Measurements from ENCODE around the gene SHISAL1. TPM values are rescaled to one million over a fixed set of nuclear protein-coding genes. Genes with fewer than 3 reads are reported as not detected.

SHISAL1 gene
- total and polyA plus RNA-seq, 9 donors, result 0.33 to 4.5 (median 2.0) TPM

DNA sequence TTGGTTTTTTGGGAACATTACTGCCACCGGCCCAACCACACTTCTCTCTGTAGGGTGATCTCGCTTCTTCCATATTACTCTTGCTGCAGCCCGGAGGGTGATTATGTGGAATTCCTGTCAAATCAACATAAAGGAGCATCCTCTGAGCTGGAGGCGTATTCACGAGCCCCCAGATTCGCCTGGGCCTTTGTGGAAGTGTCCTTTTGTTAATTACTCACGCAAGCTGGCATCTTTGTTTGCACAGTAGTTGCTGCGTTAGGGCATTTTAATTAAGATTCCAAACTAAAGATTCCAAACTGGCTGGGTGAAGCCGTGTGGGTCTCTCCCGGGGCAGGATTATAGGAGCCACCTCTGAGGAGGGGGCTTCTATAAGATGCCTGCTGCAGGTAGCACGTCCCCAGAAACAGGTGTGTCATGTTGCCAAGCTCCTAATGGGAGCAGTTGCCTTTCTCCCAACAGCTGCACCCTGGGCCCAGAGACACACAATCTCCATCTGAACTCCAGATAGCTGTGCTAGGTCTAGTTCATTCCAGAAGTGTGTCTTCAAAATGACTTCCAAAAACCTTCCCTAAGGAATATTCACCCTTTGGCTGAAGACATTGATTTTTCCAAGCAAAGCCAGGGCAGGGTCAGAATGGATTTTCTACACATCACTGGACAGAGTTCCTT lies 40.9 kb downstream of the SHISAL1 start:
- intact Hi-C loops (cut with DNase I), result loop anchor here in 1 of 4 donors (10.0 kb wide), 1 partner anchor 113 kb away; no protein-coding TSS in a partner anchor

DNA sequence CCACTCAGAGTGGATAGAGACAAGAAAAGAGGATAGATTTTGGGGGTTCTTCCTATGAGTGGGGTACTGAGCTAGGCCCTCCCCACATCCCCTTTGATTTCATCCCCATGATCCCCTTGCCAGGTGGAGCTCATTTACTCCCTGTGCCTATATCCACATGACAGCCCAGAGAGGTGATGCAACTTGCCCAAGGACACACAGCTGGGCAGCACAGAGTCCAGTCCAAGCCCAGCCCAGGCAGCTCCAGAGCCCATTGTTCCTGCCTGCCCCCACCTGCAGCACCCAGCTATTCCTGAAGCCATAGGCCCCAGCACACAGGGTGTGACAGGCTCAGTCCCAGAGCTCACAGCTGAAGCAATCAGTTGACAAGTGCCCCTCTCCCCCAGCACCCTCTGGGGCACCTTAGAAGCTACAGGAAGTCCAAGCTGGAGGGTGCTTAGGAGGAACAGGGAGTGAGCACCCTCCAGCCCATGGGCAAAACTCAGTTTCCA lies 41.7 kb downstream of the SHISAL1 start:
- Histone ChIP-seq H3K36me3 (no peaks in the 10 kb centered on the region), H3K27ac (no peak overlapping the region), H3K27me3 (no peaks in the 10 kb centered on the region), H3K4me1 (ENCODE audit: insufficient read depth) (no peaks in the 10 kb centered on the region), H3K9me3 (no peaks in the 10 kb centered on the region), H3K4me3 (no peak overlapping the region)
- intact Hi-C loops (cut with DNase I), result loop anchor here in 1 of 4 donors (10.0 kb wide), 1 partner anchor 114 kb away; no protein-coding TSS in a partner anchor
- DNase-seq, result no peak
- no peak for TF ChIP-seq POLR2A (IDR thresholded peaks at IDR 0.05)
- TF ChIP-seq, protein P1, sequence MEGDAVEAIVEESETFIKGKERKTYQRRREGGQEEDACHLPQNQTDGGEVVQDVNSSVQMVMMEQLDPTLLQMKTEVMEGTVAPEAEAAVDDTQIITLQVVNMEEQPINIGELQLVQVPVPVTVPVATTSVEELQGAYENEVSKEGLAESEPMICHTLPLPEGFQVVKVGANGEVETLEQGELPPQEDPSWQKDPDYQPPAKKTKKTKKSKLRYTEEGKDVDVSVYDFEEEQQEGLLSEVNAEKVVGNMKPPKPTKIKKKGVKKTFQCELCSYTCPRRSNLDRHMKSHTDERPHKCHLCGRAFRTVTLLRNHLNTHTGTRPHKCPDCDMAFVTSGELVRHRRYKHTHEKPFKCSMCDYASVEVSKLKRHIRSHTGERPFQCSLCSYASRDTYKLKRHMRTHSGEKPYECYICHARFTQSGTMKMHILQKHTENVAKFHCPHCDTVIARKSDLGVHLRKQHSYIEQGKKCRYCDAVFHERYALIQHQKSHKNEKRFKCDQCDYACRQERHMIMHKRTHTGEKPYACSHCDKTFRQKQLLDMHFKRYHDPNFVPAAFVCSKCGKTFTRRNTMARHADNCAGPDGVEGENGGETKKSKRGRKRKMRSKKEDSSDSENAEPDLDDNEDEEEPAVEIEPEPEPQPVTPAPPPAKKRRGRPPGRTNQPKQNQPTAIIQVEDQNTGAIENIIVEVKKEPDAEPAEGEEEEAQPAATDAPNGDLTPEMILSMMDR (IDR thresholded peaks at IDR 0.05), result no peak
- no peak for TF ChIP-seq EP300 (IDR thresholded peaks at IDR 0.05)

More for the DNA sequence above, 40.9 kb downstream of the SHISAL1 start:
- H3K27ac ChIP-seq, result no peak overlapping the region
- H3K4me3 ChIP-seq, result no peak overlapping the region
- 92 to 93% (median 92%) methylated on average over 11 of the region's 11 CpGs for WGBS, 3 donors
- TF ChIP-seq EP300 (IDR thresholded peaks at IDR 0.05), result no peak
- TF ChIP-seq, protein P1 (IDR thresholded peaks at IDR 0.05), result no peak
- H3K36me3 ChIP-seq, result no peaks in the 10 kb centered on the region
- no peaks in the 10 kb centered on the region for H3K27me3 ChIP-seq
- no peaks in the 10 kb centered on the region for H3K9me3 ChIP-seq
- H3K4me1 ChIP-seq (ENCODE audit: insufficient read depth), result no peaks in the 10 kb centered on the region
- DNase-seq, result no peak

DNA sequence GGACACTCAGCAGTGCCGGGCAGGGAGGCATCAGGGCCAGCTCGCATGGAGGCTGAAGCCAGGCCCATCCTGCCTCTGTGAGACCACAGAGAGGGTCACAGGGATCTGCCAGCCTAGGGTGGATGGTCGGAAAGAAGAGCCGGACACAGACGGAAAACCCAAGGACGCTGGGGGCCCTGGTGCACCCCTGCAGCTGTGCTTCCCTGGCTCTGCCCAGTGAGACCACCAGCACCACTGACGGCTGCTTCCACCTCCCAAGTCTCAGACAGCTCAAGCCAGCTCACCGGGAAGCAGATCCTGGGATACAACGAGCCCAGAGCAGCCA lies 42.2 kb downstream of the SHISAL1 start:
- H3K27me3 ChIP-seq, result no peaks in the 10 kb centered on the region
- WGBS, 3 donors, result 75 to 86% (median 83%) methylated on average over 9 of the region's 9 CpGs

DNA sequence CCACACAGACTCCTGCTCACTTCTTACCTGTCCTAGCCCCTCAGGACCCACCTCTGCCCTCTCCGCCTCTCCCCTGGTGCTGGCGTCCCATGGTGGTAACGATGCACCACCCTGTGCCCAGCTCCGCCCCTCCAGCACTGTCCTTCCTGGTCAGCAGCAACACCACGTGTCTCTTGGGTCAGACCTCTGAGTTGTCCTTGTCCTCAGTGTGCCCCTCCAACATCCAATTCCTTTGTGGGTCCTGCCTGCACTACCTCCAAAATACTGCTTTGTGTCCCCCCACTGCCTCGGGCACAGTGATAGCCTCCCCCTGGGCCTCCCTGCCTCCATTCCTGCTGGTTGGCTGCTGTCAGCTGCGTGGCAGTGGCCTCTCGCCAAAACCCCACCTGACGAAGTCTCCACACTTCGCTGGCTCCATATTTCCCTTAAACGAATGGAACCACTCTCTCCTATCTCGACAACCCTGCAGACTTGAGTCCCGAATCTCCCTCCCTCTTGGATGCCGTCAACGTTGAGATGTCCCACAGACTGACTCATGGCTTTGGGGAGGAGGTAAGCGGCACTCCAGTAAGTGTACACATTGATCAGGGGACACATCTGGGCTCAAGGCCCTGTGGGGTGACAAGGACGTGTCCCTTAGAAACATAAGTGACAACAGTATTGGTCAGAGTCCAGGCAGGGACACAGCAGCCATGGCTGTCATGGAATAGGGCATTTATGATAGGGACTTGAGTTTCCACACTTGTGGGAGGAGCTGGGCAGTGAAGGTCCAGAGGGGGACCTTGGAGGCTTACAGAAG lies 42.8 kb downstream of the SHISAL1 start:
- TF ChIP-seq POLR2A (IDR thresholded peaks at IDR 0.05) (no peak), EP300 (IDR thresholded peaks at IDR 0.05) (no peak)
- TF ChIP-seq, protein P1 (IDR thresholded peaks at IDR 0.05), result no peak
- WGBS, 3 donors, result 81 to 84% (median 84%) methylated on average over 17 of the region's 17 CpGs
- H3K27ac ChIP-seq, result no peak overlapping the region
- intact Hi-C loops (cut with DNase I), result loop anchor here in 1 of 4 donors (10.0 kb wide), 1 partner anchor 115 kb away; no protein-coding TSS in a partner anchor
- no peak overlapping the region for H3K4me3 ChIP-seq
- no peaks in the 10 kb centered on the region for H3K4me1 ChIP-seq (ENCODE audit: insufficient read depth)
- DNase-seq, result peak in 1 of 5 donors; percentile 5
- H3K36me3 ChIP-seq, result no peaks in the 10 kb centered on the region
- no peaks in the 10 kb centered on the region for H3K9me3 ChIP-seq
- no peaks in the 10 kb centered on the region for H3K27me3 ChIP-seq

More for the DNA sequence above, 42.2 kb downstream of the SHISAL1 start:
- Histone ChIP-seq H3K36me3 (no peaks in the 10 kb centered on the region), H3K27ac (no peak overlapping the region), H3K9me3 (no peaks in the 10 kb centered on the region), H3K4me3 (no peak overlapping the region), H3K4me1 (ENCODE audit: insufficient read depth) (no peaks in the 10 kb centered on the region)
- intact Hi-C loops (cut with DNase I), result loop anchor here in 1 of 4 donors (10.0 kb wide), 1 partner anchor 114 kb away; no protein-coding TSS in a partner anchor
- no peak for TF ChIP-seq POLR2A (IDR thresholded peaks at IDR 0.05)
- TF ChIP-seq EP300 (IDR thresholded peaks at IDR 0.05), result no peak
- TF ChIP-seq, protein P1 (IDR thresholded peaks at IDR 0.05), result no peak
- DNase-seq, result peak in 2 of 5 donors; percentile 3 to 14

Measured in ovary (tissue), 9 donors.